WTC11 (cell line): ENCODE results near the gene SH3GL3. TPM values are rescaled to one million over a fixed set of nuclear protein-coding genes. Genes with fewer than 3 reads are reported as not detected.

ENCODE experiments used
- ATAC-seq: fragments of 200-7000 bp; cut with Tn5 transposase; 2 replicates; pipeline ENCODE4 v1.10.0; 2021; ENCODE audit warnings: mild to moderate bottlenecking, moderate library complexity
- CTCF ChIA-PET: fragments of 300-600 bp; sonication (Branson Sonifier 250); formaldehyde crosslinking; loops from one replicate; lab custom pipeline; 2021; ENCODE audit warnings: antibody characterized with exemption; lab: Charles Lee
- POLR2A ChIA-PET: fragments of 350-600 bp; sonication (Branson Sonifier 250); formaldehyde crosslinking; loops from one replicate; lab custom pipeline; 2021; ENCODE audit warnings: antibody characterized with exemption; lab: Charles Lee
- DNase-seq: peaks from one replicate; pipeline ENCODE4 v3.0.0; 2021; ENCODE audit warnings: low spot score
- H3K27ac Mint-ChIP-seq: 2 replicates; pipeline ENCODE4 v1.8.0; 2021; ENCODE audit warnings: mixed read lengths
- H3K27me3 Mint-ChIP-seq: 2 replicates; pipeline ENCODE4 v1.8.0; 2021; ENCODE audit warnings: low read depth, mild to moderate bottlenecking, moderate library complexity, mixed read lengths
- H3K36me3 Mint-ChIP-seq: 2 replicates; pipeline ENCODE4 v1.8.0; 2021; ENCODE audit warnings: mixed read lengths
- H3K4me1 Mint-ChIP-seq: 2 replicates; pipeline ENCODE4 v1.8.0; 2022; ENCODE audit warnings: mixed read lengths
- H3K4me3 Mint-ChIP-seq: 2 replicates; pipeline ENCODE4 v1.8.0; 2021; ENCODE audit warnings: mild to moderate bottlenecking, moderate library complexity, mixed read lengths
- H3K9me3 Mint-ChIP-seq: 2 replicates; pipeline ENCODE4 v1.8.0; 2021; ENCODE audit warnings: mixed read lengths
- AFF4 ChIP-seq: sonication (generic); formaldehyde crosslinking; IDR thresholded peaks from 2 replicates; pipeline ENCODE4 v1.8.1; 2023; ENCODE audit warnings: mild to moderate bottlenecking, missing genetic modification reagents, borderline replicate concordance
- ARID4B ChIP-seq: sonication (generic); formaldehyde crosslinking; IDR thresholded peaks from 2 replicates; pipeline ENCODE4 v1.8.0; 2023; ENCODE audit warnings: missing genetic modification reagents, mild to moderate bottlenecking, borderline replicate concordance
- CREM ChIP-seq: sonication (generic); formaldehyde crosslinking; IDR thresholded peaks from 2 replicates; pipeline ENCODE4 v1.8.1; 2022; ENCODE audit warnings: mild to moderate bottlenecking, missing genetic modification reagents, moderate library complexity
- GABPB1 ChIP-seq: sonication (generic); formaldehyde crosslinking; IDR thresholded peaks from 2 replicates; pipeline ENCODE4 v1.8.1; 2023; ENCODE audit warnings: mild to moderate bottlenecking, missing genetic modification reagents
- KAT7 ChIP-seq: sonication (generic); formaldehyde crosslinking; IDR thresholded peaks from 2 replicates; pipeline ENCODE4 v1.8.1; 2023; ENCODE audit warnings: missing genetic modification reagents, mild to moderate bottlenecking, borderline replicate concordance
- NFE2L1 ChIP-seq: sonication (generic); formaldehyde crosslinking; IDR thresholded peaks from 2 replicates; pipeline ENCODE4 v1.8.1; 2023; ENCODE audit warnings: missing genetic modification reagents
- NR2C2 ChIP-seq: sonication (generic); formaldehyde crosslinking; IDR thresholded peaks from 2 replicates; pipeline ENCODE4 v1.8.0; 2022; ENCODE audit warnings: mild to moderate bottlenecking, missing genetic modification reagents
- SMAD3 ChIP-seq: sonication (generic); formaldehyde crosslinking; IDR thresholded peaks from 2 replicates; pipeline ENCODE4 v1.8.0; 2022; ENCODE audit warnings: missing genetic modification reagents, mild to moderate bottlenecking, borderline replicate concordance
- SOX15 ChIP-seq: fragments of 250-450 bp; sonication (Bioruptor Pico); IDR thresholded peaks from 2 replicates; pipeline ENCODE4 v1.9.0; 2021; ENCODE audit warnings: mild to moderate bottlenecking
- TEAD1 ChIP-seq: sonication (generic); formaldehyde crosslinking; IDR thresholded peaks from 2 replicates; pipeline ENCODE4 v1.8.0; 2022; ENCODE audit warnings: mild to moderate bottlenecking, missing genetic modification reagents
- ZBTB21 ChIP-seq: sonication (generic); formaldehyde crosslinking; IDR thresholded peaks from 2 replicates; pipeline ENCODE4 v1.8.1; 2023; ENCODE audit warnings: mild to moderate bottlenecking, missing genetic modification reagents, borderline replicate concordance
- ZNF121 ChIP-seq: sonication (generic); formaldehyde crosslinking; IDR thresholded peaks from 2 replicates; pipeline ENCODE4 v1.8.0; 2023; ENCODE audit warnings: missing genetic modification reagents
- ZNF138 ChIP-seq: sonication (generic); formaldehyde crosslinking; conservative IDR thresholded peaks from 2 replicates; pipeline ENCODE4 v1.8.1; 2022; ENCODE audit warnings: mild to moderate bottlenecking, moderate library complexity, missing genetic modification reagents
- ZNF281 ChIP-seq: sonication (generic); formaldehyde crosslinking; IDR thresholded peaks from 2 replicates; pipeline ENCODE4 v1.8.0; 2023; ENCODE audit warnings: mild to moderate bottlenecking, missing genetic modification reagents
- ZNF317 ChIP-seq: sonication (generic); formaldehyde crosslinking; IDR thresholded peaks from 2 replicates; pipeline ENCODE4 v1.8.1; 2023; ENCODE audit warnings: low read depth, mild to moderate bottlenecking, moderate library complexity, missing genetic modification reagents, borderline replicate concordance
- ZNF416 ChIP-seq: fragments of 250-450 bp; sonication (Bioruptor Pico); IDR thresholded peaks from 2 replicates; pipeline ENCODE4 v1.9.0; 2021; ENCODE audit warnings: mild to moderate bottlenecking, inconsistent platforms
- ZNF425 ChIP-seq: fragments of 250-450 bp; sonication (Bioruptor Pico); conservative IDR thresholded peaks from 2 replicates; pipeline ENCODE4 v1.9.0; 2021; ENCODE audit warnings: mild to moderate bottlenecking
- ZSCAN18 ChIP-seq: fragments of 250-450 bp; sonication (Bioruptor Pico); IDR thresholded peaks from 2 replicates; pipeline ENCODE4 v2.1.2; 2022; ENCODE audit warnings: mild to moderate bottlenecking, moderate library complexity
- total RNA-seq: library from RNA; stranded (reverse); gene quantifications from 3 replicates; pipeline ENCODE4 v1.2.3, GENCODE V29; 2021

SH3GL3 gene
- total RNA-seq, 1 experiment from 2014 or later, result 9.2 TPM

GRCh38 chr15:83514584-83514983 lies 67.4 kb downstream of the SH3GL3 start (continued):
- no peak for TF ChIP-seq AFF4
- TF ChIP-seq ZNF121 (CRISPR knock-in tag), result no peak
- TF ChIP-seq NR2C2 (CRISPR knock-in tag), result no peak
- TF ChIP-seq ZNF416 (CRISPR knock-in tag), result no peak

- no peak overlapping the region for H3K27ac Mint-ChIP-seq
- POLR2A ChIA-PET, result no interaction called here
- TF ChIP-seq ARID4B (CRISPR knock-in tag) (no peak), GABPB1 (CRISPR knock-in tag) (no peak), ZNF281 (CRISPR knock-in tag) (no peak), CREM (CRISPR knock-in tag) (no peak), SMAD3 (no peak), ZNF138 (CRISPR knock-in tag) (no peak), TEAD1 (CRISPR knock-in tag) (no peak), NFE2L1 (no peak), ZNF317 (CRISPR knock-in tag) (no peak), ZSCAN18 (CRISPR knock-in tag) (no peak), SOX15 (CRISPR knock-in tag) (no peak), ZBTB21 (CRISPR knock-in tag) (no peak), AFF4 (no peak), KAT7 (no peak), ZNF425 (CRISPR knock-in tag) (no peak)
- TF ChIP-seq, all 79 proteins: peak for 0
- Mint-ChIP-seq H3K4me3 (no peak overlapping the region), H3K9me3 (peaks cover 12% of the 10 kb centered on the region), H3K36me3 (no peaks in the 10 kb centered on the region), H3K27me3 (peaks cover 18% of the 10 kb centered on the region), H3K4me1 (peaks cover 23% of the 10 kb centered on the region)
- DNase-seq (no peak), ATAC-seq (no peak)
- CTCF ChIA-PET, result no interaction called here
Observed at GRCh38 chr15:83515164-83515563, 68.0 kb downstream of the SH3GL3 start.
